HPDE6-E6E7 (cell line): Measurements from ENCODE around the gene ACADVL.
"Not testable (repeated sequence)": the region's sequence is repeated elsewhere in the genome, so short reads cannot be mapped to it uniquely, and the experiment has no call there.

Source experiments
- DNase-seq: peaks from one replicate; pipeline ENCODE4 v3.0.0; 2011; ENCODE audit warnings: missing footprints; ENCODE audit errors: extremely low spot score

The ACADVL gene

GRCh38 chr17:7219812-7220592, at the start of gene ACADVL, which contains the start of gene DLG4:
Gene ACADVL (plus strand): TSS chr17:7219938. CDS start chr17:7219985, 47 bp downstream.
Gene DLG4 (minus strand): TSS chr17:7219836.
- DNase-seq, result peak; percentile 78

- DNase-seq, result not testable (repeated sequence)
Observed at GRCh38 chr17:7172522-7173191, 47.1 kb upstream of the ACADVL start.

GRCh38 chr17:7173687-7174602, 45.8 kb upstream of the ACADVL start:
- no peak for DNase-seq

DNA sequence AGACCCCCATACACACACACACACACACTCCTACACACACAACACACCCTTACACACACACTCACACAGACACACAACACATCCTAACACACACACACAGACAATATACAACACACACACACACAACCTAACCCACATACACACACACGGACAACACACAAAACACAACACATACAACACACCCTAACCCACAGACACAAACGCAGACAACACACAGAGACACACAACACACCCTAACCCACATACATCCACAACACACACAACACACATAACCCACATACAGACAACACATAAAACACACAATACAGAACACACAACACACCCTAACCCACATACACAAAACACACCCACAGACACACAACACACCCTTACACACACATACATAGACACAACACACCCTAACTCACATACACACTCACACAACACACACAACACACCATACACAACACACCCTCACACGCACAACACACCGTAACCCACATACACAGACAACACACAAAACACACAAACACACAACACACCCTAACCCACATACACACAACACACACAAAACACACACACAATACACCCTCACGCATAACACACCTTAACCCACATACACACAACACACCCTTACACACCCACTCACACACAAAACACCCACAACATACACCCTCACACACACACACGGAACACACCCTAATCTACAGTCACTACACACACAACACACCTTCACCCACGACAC, 45.0 kb upstream of the ACADVL start:
- DNase-seq, result no peak

DNA sequence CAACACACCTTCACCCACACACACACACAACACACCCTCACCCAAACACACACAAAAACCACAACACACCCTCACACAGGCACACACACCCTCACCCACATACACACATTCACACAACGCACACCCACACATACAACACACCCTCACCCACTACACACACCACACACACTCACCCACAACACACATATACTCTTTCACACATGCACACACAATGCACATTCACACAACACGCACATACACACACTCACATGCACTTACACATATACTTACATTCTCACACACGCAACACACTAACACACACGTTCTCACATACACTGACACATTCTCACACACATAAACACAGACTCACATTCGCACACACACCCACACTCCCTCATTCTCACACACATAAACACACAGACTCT, 44.4 kb upstream of the ACADVL start:
- no peak for DNase-seq

DNA sequence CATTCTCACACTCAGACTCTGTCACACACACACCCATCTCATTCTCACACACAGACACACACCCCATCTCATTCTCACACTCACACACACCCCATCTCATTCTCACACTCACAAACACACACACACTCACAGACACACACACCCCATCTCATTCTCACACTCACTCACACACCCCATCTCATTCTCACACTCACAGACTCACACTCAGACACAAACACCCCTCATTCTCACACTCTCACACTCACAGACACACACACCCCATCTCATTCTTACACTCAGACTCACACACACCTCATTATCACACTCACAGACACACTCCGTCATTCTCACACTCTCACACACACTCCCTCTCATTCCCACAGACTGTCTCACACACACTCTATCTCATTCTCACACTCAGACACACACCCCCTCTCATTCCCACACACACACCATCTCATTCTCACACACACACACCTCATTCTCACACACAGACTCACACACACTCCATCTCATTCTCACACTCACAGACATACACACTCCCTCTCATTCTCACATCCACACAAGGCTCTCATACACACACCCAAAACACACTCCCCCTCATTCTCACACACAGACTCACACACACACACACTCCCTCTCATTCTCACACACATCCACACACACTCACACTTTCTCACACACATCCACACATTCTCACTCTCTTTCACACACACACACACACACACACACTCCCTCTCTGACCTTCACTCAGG, 43.5 kb upstream of the ACADVL start:
- DNase-seq, result no peak

DNA sequence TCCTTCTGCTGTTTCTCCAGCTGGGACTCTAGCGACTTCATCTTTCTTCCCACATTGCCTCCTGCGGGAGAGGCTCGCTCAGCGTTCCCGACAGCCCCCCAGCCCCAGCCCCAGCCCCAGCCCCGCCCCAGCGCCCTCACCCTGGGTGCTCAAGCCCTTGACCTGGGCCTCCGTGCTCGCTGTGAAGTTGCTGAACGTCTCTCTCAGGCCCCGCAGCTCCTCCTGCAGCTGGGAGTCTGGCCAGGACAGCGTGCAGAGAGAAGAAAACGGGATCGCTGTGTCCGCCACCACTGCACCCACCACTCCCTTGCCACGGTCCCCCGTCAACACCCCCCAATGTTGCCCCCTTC, 42.9 kb upstream of the ACADVL start:
- DNase-seq, result no peak

GRCh38 chr17:7177191-7177953, 42.4 kb upstream of the ACADVL start:
- peak; percentile 71 for DNase-seq

DNA sequence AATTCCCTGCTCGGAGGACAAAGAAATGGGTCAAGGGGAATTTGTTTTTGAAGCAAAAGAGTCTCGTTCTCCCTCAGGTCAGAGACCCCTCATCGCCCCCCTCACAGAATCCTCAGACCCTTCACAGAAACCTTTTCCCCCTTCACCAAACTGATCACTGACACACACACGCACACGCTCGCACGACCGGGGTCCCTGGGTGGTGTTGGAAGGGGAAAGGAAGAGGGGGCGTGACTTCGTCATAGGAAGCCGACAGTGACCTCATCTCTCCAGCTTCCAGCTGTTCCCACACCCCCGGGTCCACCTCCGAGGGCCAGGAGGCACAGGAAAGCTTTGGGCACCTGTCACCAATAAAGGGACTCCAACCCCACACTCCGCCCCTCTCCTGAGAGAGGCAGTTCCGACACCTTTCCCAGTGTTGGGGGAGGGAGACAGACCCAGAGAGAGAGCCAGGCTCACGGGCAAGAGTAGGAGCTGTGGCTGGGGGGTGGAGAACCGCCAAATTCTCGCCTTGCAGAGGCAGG, 41.7 kb upstream of the ACADVL start:
- DNase-seq, result no peak

DNA sequence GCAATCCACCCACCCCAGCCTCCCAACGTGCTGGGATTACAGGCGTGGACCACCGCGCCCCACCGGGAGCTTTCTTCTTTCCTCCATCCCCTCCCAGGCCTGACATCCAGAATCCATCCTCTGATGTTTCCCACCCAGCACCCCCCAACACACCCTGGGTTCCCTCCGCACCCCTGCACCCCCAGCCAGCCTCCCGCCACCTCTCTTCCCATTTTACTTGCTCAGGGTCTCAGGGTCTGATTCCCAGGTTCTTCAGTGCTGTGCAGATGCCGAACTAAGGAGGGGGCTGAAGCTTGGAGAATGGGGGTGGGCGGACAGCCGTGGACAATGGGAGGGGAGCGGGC, 40.8 kb upstream of the ACADVL start:
- no peak for DNase-seq

DNA sequence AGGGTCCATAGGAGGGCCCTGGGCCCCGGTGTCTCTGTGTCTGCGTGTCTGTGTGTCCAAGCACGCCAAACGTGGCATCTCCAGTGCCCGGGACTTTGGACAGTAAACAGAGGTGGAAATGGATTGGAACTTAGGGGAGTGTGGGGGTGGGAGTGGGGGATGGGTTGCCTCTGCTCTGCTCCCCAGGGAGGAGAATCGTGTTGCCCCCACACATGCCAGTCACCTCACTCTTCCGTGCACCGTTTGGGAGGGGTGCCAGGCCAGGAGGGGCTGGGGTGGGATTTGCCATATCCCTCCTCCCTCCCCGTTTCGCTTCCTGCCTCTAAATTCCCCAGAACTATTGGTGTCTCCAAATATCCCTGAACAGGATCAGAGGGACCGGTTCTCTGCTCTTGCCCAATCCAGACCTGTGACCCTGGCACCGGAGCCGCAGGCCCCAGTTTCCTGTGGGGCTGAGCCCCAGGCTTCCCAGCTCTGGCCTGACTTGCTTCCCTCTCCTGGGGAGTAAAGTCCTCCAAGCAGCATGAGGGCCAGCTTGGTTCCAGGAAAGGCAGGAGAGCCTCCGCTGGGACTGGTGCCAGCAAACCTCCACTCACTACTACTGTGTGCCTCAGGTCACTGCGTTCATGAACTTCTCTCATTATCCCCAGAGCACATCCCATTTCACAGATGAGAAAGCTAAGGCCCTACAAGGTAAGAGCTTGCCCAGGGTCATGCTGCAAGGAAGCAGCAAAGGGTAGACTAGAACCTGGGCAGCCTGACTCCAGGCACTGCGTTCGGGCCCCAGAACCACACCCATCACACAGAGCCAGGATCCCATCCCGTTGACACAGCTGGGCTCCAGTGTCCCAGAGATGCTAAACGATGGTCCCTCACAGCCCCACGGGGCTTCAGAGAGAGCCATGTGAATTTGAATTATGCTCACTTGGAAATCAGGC, 40.2 kb upstream of the ACADVL start, which contains the start of gene ASGR1:
Gene ASGR1, minus strand, starts transcription at position 54 of the 938 bp plus-strand sequence. CDS start 807 bp downstream, outside the sequence.
- no peak for DNase-seq

DNA sequence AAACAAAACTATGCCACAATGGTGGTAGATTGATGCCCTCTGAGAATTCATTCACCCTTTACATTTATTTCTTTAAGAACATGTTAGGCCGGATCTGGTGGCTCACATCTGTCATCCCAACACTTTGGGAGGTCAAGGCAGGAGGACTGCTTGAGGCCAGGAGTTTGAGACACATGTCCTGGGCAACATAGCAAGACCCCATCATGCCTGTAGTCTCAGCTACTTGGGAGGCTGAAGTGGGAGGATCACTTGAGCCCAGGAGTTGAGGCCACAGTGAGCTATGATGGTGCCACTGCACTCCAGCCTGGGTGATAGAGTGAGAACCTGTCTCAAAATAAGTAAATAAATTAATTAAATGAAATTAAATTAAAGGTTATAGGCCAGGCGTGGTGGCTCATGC, 37.6 kb upstream of the ACADVL start:
- DNase-seq, result not testable (repeated sequence)

DNA sequence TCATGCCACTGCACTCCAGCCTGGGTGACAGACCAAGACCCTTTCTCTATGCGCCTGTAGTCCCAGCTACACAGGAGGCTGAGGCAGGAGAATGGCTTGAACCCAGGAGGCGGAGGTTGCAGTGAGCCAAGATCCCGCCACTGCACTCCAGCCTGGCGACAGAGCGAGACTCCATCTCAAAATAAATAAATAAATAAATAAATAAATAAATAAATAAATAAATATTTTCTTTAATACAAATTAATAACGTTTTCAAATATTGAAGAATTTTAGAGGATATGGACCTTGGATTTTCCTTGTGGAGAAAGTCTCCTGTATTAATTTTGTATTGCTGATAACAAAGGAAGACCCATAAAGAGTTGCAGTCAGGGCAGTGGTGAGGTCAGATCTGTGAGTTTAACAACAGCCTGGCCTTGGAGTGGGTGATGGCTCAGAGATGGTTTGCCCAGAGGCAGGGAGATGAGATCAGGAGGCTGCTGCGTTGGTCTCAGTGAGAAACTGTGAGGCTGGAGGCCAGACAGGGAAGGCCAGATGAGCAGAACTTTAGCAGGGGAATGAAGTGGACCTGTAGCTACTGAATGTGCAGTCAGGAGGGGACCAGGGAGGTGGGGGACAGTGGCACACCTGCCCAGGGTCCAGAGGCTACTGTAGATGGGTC, 36.2 kb upstream of the ACADVL start:
- no peak for DNase-seq

DNA sequence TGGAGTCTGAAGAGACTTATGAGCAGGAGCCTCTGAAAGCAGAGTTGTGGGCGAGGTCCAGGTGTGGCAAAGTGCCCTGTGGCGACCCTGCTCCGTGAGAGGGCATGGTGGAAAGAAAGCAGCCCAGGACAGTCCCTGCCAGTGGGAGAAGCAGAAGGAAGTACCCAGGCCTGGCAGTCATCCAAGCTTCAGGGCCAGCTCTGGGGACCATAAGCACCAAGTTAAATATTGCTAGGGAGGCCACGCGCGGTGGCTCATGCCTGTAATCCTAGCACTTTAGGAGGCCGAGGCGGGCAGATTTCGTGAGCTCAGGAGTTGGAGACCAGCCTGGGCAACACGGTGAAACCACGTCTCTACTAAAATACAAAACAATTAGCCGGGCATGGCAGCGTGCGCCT, 35.6 kb upstream of the ACADVL start:
- DNase-seq, result no peak

DNA sequence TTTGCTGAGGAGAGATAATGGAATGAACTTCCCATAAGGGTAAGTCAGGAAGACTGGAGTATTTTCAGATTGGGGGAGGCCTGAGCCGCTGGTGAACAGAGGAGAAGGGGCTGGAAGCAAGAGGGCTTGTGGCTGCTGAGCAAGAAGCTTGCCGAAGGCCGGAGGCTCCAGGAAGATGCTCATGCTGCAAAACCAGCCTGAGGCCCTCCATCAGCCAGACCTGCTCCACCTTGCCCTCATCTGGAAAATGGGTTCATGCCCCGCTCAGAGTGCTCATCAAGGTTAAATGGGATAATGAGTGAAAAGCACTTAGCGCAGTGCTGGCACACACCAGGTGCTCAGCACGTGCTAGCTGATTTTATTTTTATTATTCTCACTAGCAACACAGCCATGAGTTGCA, 35.1 kb upstream of the ACADVL start:
- DNase-seq, result no peak

GRCh38 chr17:7186241-7186640, 33.5 kb upstream of the ACADVL start:
- no peak for DNase-seq

DNA sequence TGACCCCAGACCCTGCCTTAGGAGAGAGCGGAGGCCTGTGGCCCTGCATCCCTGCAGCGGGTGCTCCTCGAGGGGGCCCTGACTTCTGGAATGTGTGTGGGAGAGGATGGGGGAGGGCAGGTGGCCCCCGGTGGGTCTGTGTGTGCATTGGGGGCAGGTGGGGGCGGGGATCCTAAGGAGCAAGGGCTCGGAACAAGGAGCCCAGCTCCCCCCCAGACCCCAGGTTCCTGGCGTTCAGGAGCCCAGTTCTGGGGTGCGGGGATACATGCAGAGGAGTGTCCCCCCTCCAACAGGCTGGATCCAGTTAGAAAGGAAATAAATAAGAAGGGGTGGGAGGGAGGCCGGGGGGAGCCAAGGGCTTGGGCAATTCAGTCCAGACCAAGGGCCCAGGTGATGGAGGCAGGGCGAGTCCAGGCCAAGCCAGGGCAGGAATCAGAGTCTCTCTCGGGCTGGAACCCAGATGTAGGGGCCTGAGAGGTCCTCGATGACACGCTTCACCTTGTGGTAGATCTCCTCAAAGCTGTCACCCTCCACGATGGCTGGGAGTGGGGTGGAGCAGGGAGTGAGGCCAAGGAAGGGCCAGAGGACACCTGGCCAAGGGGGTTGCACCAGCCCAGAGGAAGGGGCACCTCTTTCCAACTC, 29.3 kb upstream of the ACADVL start:
- no peak for DNase-seq

DNA sequence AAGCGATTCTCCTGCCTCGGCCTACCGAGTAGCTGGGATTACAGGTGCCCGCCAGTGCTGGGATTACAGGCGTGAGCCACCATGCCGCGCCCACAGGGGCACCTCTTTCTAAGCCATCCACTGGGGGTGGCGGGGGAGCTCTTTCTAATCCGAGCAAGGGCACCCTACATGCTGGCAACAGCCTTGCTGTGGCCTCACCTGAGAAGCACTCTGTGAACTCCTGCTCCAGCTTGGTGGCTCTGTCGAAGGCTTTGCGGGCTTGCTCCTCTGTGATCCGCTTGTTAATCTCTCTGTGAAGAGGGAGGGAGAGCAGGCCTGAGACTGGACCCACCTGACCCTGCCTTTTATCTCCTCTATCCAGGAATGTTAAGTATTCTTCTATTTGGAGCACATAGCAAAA, 28.7 kb upstream of the ACADVL start:
- DNase-seq, result no peak
